GM19240 (cell line): ENCODE data around the gene SELENOM.
"Not testable (repeated sequence)": the region's sequence is repeated elsewhere in the genome, so short reads cannot be mapped to it uniquely, and the experiment has no call there.

Source experiments
- DNase-seq: peaks from one replicate; pipeline ENCODE4 v3.0.0; 2011; ENCODE audit warnings: low spot score; ENCODE audit not compliant: insufficient read length

SELENOM gene

GRCh38 chr22:31079095-31079642 is 28.2 kb downstream of the SELENOM start:
- DNase-seq, result no peak

DNA sequence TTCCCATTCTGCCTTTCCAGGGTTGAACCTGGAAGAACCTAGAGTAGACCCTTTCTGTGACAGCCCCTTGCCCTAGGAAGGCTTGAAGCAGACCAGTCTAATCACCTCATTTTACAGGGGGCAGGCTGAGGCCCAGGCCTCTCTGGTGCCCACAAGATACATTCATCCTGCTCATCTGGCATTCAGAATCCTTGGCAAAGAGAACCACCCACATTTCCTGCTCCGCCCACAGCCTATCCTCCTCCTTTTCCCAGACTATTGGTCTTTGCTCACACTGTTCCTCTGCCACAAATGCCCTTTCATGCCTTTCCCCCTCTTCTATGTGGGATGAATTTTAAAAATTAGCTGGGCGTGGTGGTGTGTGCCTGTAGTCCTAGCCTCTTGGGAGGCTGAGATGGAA is 29.0 kb downstream of the SELENOM start:
- not testable (repeated sequence) for DNase-seq

GRCh38 chr22:31077681-31078080 is 29.7 kb downstream of the SELENOM start:
- DNase-seq, result no peak

- no peak for DNase-seq
These were observed 31.4 kb downstream of the SELENOM start for GRCh38 chr22:31075961-31076360.

- not testable (repeated sequence) for DNase-seq
These were observed 33.7 kb downstream of the SELENOM start for GRCh38 chr22:31073545-31074145.

DNA sequence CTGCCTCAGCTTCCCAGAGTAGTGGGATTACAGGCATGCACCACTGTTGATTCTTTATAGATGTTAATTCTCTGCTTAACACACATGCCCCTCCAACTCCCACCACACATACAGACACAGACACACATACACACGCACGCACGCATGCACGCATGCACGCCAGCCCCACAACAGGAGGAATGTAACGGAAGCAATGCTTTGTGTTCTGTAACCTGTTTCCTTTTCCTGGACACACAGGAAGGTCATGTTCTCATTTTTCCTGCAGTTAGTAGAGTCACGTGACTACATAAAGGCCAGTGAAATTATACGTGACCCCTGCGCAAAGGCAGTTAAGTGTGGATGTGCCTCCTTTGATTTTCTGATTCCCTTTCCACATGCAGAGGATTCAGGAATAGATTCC is 34.2 kb downstream of the SELENOM start:
- DNase-seq, result not testable (repeated sequence)

- not testable (repeated sequence) for DNase-seq
These were observed 37.6 kb downstream of the SELENOM start for GRCh38 chr22:31069691-31070314.

DNA sequence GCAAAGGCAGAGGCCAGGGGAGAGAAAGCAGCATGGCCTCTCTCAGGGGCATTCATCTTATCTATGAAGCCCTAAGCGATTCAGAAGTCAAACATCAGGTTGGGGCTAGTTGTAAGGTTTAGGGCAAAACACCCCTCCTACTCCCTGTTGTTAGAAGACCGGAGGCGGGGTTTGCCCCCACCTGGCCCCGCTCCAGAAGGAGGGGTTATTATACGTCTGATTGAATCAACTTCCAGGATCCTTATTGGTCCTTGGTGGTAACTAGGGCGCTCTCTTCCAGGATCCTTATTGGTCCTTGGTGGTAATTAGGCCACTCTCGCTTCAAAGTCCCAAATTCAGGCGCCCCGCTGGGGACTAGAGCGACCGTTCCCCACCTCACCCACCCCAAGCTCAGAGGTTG is 38.4 kb downstream of the SELENOM start:
- no peak for DNase-seq

DNA sequence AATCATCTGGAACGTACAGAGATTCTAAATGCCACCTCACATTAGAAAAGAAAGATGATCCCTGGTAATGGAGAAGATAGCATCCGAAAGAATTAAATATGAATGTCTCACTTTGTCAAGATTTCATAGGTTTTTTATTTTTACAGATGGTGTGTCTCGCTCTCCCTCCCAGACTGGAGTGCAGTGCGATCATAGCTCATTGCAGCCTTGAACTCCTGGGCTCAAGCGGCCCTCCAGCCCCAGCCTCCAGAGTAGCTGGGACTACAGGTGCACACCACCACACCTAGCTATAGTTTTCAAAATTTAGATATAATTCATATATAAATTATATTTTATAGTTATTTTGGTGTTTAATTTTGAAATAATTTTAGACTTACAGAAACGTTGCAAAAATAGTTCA is 43.0 kb downstream of the SELENOM start:
- DNase-seq, result no peak

GRCh38 chr22:31062566-31063230 is 44.7 kb downstream of the SELENOM start:
- DNase-seq, result no peak

- DNase-seq, result not testable (repeated sequence)
These were observed 47.7 kb downstream of the SELENOM start for GRCh38 chr22:31059663-31060062.

- DNase-seq, result no peak
These were observed 50.3 kb downstream of the SELENOM start for GRCh38 chr22:31056986-31057599.

GRCh38 chr22:31055635-31056159 is 51.7 kb downstream of the SELENOM start:
- no peak for DNase-seq

DNA sequence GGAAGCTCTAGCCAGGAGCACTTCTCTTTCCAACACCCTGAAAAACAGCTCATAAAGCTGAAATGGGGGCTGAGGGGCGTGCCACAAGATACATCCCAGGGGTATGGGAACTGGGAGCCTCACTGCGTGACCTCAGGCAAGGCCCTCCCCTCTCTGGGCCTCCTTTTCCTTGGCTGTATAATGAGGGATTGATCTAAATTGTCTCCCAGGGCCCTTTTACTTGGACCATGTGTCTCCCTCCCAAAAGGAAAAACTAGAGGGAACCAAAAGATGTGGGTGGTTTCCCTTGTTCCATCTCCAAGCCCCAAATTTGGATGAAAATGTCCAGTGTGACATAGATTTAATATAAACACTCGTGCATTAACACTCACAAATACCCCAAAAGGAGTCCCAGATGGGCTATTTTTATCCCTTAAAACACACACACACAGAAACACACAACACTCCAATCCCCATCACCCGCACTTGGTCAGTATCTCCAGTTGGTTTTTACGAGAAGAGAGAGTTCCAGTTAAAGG is 52.2 kb downstream of the SELENOM start:
- DNase-seq, result no peak
